ENCODE measurements around the gene UBE2M.
"Not testable (repeated sequence)": the region's sequence is repeated elsewhere in the genome, so short reads cannot be mapped to it uniquely, and the experiment has no call there.

UBE2M gene

GRCh38 chr19:58581227-58582141 lies 23.1 kb upstream of the UBE2M start:
- peak; percentile 87 for DNase-seq (ENCODE audit: low spot score)
- TF ChIP-seq, protein P1, sequence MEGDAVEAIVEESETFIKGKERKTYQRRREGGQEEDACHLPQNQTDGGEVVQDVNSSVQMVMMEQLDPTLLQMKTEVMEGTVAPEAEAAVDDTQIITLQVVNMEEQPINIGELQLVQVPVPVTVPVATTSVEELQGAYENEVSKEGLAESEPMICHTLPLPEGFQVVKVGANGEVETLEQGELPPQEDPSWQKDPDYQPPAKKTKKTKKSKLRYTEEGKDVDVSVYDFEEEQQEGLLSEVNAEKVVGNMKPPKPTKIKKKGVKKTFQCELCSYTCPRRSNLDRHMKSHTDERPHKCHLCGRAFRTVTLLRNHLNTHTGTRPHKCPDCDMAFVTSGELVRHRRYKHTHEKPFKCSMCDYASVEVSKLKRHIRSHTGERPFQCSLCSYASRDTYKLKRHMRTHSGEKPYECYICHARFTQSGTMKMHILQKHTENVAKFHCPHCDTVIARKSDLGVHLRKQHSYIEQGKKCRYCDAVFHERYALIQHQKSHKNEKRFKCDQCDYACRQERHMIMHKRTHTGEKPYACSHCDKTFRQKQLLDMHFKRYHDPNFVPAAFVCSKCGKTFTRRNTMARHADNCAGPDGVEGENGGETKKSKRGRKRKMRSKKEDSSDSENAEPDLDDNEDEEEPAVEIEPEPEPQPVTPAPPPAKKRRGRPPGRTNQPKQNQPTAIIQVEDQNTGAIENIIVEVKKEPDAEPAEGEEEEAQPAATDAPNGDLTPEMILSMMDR (IDR thresholded peaks at IDR 0.05) = peak; percentile 86
- peak overlapping the region; percentile 50 to 79 for H3K27ac ChIP-seq
- H3K4me3 ChIP-seq = peak overlapping the region; percentile 10

GRCh38 chr19:58579473-58580142 lies 21.2 kb upstream of the UBE2M start:
- no peak overlapping the region for H3K4me3 ChIP-seq
- no peak overlapping the region for H3K27ac ChIP-seq
- DNase-seq (ENCODE audit: low spot score) = peak; percentile 62
- TF ChIP-seq, protein P1 (IDR thresholded peaks at IDR 0.05) = no peak

DNA sequence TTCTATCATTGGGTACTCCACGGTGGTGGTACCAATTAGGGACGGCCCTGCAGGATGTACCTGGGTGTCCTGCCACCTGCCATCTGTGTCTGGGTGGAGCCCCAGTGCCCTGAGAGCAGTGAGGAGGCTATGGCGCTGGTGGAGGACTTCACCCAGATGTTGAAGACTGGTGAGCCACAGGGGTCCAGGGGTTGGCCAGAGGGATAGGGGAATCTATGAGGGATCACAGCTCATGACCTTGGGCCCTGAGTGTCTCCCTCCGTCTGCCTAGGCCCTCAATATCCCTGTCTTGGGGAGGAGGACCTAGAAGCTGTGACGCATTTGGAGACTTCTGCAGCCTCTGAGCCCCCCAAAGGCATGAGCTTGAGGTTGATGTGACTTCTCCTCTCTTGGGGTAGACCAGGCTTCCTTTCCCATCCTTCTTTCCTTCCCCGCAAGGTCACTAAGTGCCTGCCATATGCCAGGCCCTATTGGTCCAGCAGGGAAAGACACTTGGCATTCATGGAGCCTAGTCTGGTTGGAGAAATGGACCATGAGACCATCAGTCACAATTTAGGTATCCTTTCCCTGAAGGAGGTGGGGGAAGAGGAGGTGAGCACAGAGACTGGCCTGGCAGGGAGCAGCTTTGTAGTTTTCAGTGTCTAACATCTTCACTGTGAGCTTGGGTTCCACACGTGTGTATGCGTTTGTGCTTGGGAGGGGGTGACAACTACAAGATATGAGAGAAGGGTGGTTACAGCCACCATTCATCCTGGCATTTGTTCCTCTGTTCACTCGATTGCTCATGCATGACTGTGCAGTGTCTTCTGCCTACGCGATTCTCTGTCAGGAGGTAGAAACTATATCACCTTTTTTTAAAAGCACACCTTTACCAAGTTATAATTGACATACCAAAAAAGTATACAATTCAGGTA lies 19.9 kb upstream of the UBE2M start:
- Histone ChIP-seq H3K27ac (no peak overlapping the region), H3K4me3 (no peak overlapping the region)
- peak; percentile 64 for DNase-seq (ENCODE audit: low spot score)
- TF ChIP-seq, protein P1 (IDR thresholded peaks at IDR 0.05) = no peak

DNA sequence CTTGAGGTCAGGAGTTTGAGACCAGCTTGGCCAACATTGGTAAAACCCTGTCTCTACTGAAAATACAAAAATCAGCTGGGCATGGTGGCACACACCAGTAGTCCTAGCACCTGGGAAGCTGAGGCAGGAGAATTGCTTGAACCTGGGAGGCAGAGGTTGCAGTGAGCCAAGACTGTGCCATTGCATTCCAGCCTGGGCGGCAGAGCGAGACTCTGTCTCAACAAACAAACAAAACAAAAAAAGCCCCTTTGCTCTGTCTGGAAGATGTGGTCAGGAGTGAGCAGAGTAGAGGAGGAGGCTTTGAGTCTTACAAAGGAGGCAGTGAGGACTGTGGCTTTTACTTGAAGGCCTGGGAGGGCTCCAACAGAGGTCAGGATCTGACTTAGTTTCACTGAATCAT lies 19.2 kb upstream of the UBE2M start:
- peak; percentile 12 for DNase-seq (ENCODE audit: low spot score)
- H3K4me3 ChIP-seq, H3K27ac ChIP-seq: not testable (repeated sequence)

DNA sequence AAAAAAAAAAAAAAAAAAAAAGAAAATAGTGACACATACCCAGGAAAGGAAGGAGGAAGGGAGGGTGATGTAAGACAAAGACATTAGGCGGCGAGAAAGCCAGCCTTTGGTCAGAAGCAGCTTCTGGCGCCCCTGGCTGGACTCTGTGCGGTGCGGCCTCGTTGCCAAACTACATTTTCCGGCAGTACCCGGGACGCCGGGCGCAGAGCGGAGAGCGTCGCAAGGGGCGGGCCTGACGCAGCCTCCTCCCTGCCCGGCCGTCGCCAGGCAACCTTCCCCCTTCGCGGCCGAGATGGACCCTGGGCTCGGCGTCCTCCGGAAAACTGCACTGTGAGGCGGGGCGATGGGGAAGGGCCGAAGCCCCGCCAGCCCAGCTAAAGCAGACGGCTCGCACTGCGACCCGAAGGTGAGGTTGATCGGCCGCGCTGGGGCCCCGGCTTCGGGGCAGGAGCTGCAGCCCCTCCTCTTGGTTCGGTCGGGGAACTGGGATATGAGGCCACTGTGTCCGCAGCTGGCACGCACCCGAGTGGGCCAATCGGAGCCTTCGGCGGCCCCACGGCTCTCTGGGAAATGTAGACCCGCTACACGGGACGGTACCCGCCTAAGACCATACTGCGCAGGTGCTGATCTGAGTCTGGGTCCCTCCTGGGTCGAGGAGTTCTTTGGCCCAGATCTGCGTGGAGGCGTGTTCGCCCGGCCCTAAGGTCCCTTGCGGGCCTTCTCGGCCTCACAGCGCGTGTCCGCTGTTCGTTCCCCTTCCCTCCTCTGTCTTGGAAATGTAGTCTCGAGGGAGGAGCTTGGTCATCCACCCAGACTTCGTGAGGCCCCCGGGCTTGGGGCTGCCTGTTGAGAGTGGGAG lies 17.0 kb upstream of the UBE2M start:
- peak overlapping the region; percentile 97 for H3K4me3 ChIP-seq
- TF ChIP-seq, protein P1 (IDR thresholded peaks at IDR 0.05) = no peak
- DNase-seq (ENCODE audit: low spot score) = peak; percentile 95
- H3K27ac ChIP-seq = peak overlapping the region; percentile 89 to 99

GRCh38 chr19:58573658-58574164 lies 15.3 kb upstream of the UBE2M start:
- Histone ChIP-seq H3K4me3 (peak overlapping the region; percentile 82), H3K27ac (peak overlapping the region; percentile 97 to 98)
- TF ChIP-seq, protein P1 (IDR thresholded peaks at IDR 0.05) = no peak
- no peak for DNase-seq (ENCODE audit: low spot score)

Measured in coronary artery (tissue), 2 donors.